Ishikawa (cell line): Measurements from ENCODE around the gene EFNB3.

Experiments
- CEBPB ChIP-seq: IDR thresholded peaks from 2 replicates; pipeline ENCODE4 v1.6.1; 2012
- CREB1 ChIP-seq: IDR thresholded peaks from 2 replicates; pipeline ENCODE4 v1.6.1; 2012; ENCODE audit warnings: low read depth
- EGR1 ChIP-seq: IDR thresholded peaks from 2 replicates; pipeline ENCODE4 v1.6.1; 2012
- EP300 ChIP-seq: IDR thresholded peaks from 2 replicates; pipeline ENCODE4 v1.6.1; 2012; ENCODE audit warnings: borderline replicate concordance
- FOXM1 ChIP-seq: IDR thresholded peaks from 2 replicates; pipeline ENCODE4 v1.6.1; 2012; ENCODE audit warnings: low read depth, borderline replicate concordance
- MAX ChIP-seq: IDR thresholded peaks from 2 replicates; pipeline ENCODE4 v1.6.1; 2012
- NFIC ChIP-seq: IDR thresholded peaks from 2 replicates; pipeline ENCODE4 v1.6.1; 2012
- RAD21 ChIP-seq: IDR thresholded peaks from 2 replicates; pipeline ENCODE4 v1.6.1; 2012; ENCODE audit warnings: low read depth
- REST ChIP-seq: IDR thresholded peaks from 2 replicates; pipeline ENCODE4 v1.6.1; 2012; ENCODE audit warnings: low read depth, mild to moderate bottlenecking
- TAF1 ChIP-seq: IDR thresholded peaks from 2 replicates; pipeline ENCODE4 v1.6.1; 2012; ENCODE audit warnings: low read depth, mild to moderate bottlenecking
- TCF12 ChIP-seq: IDR thresholded peaks from 2 replicates; pipeline ENCODE4 v1.6.1; 2012; ENCODE audit warnings: low read depth
- TEAD4 ChIP-seq: IDR thresholded peaks from 2 replicates; pipeline ENCODE4 v1.6.1; 2012
- USF1 ChIP-seq: IDR thresholded peaks from 2 replicates; pipeline ENCODE4 v1.6.1; 2012
- YY1 ChIP-seq: IDR thresholded peaks from 2 replicates; pipeline ENCODE4 v1.6.1; 2012; ENCODE audit warnings: low read depth
- ZBTB7A ChIP-seq: IDR thresholded peaks from 2 replicates; pipeline ENCODE4 v1.6.1; 2012; ENCODE audit warnings: low read depth

The EFNB3 gene

GRCh38 chr17:7700510-7700909 is 4.5 kb upstream of the EFNB3 start:
- no peak for TF ChIP-seq CREB1
- TF ChIP-seq USF1, result no peak
- no peak for TF ChIP-seq YY1
- no peak for TF ChIP-seq RAD21
- no peak for TF ChIP-seq TCF12
- no peak for TF ChIP-seq TEAD4
- no peak for TF ChIP-seq TAF1
- TF ChIP-seq EP300, result no peak
- TF ChIP-seq FOXM1, result no peak
- no peak for TF ChIP-seq NFIC
- TF ChIP-seq EGR1, result no peak
- TF ChIP-seq MAX, result no peak
- TF ChIP-seq CEBPB, result no peak
- no peak for TF ChIP-seq ZBTB7A
- no peak for TF ChIP-seq REST

GRCh38 chr17:7701681-7702080 is 3.3 kb upstream of the EFNB3 start:
- no peak for TF ChIP-seq NFIC
- TF ChIP-seq ZBTB7A, result no peak
- no peak for TF ChIP-seq TEAD4
- TF ChIP-seq EGR1, result no peak
- no peak for TF ChIP-seq TAF1
- no peak for TF ChIP-seq YY1
- TF ChIP-seq USF1, result no peak
- TF ChIP-seq FOXM1, result no peak

GRCh38 chr17:7702776-7703175 is 2.2 kb upstream of the EFNB3 start:
- TF ChIP-seq TCF12, result no peak
- no peak for TF ChIP-seq MAX
- no peak for TF ChIP-seq ZBTB7A
- TF ChIP-seq NFIC, result no peak
- no peak for TF ChIP-seq USF1
- TF ChIP-seq EP300, result no peak

GRCh38 chr17:7703584-7704479 is 1.2 kb upstream of the EFNB3 start:
- TF ChIP-seq CREB1 (no peak), ZBTB7A (peak; percentile 58; the same call in 1 of the 2 replicates)

- TF ChIP-seq CREB1, result no peak
- 0 out of 2 replicates have a peak, but pooled peaks have one; percentile 9 for TF ChIP-seq TAF1
- no peak for TF ChIP-seq MAX
- no peak for TF ChIP-seq FOXM1
- TF ChIP-seq CEBPB, result no peak
- peak; percentile 85 for TF ChIP-seq ZBTB7A
- TF ChIP-seq YY1, result no peak
- 0 out of 2 replicates have a peak, but pooled peaks have one; percentile 3 for TF ChIP-seq EGR1
- TF ChIP-seq EP300, result no peak
- no peak for TF ChIP-seq TCF12
These were observed 560 bp downstream of the EFNB3 start for GRCh38 chr17:7705269-7706255.

- TF ChIP-seq TAF1, result no peak
These were observed 1.8 kb downstream of the EFNB3 start for GRCh38 chr17:7706631-7707354.
